ENCODE measurements around the gene CPNE1.

The CPNE1 gene

GRCh38 chr20:35617397-35618262, 47.1 kb downstream of the CPNE1 start:
- Histone ChIP-seq H3K27ac (peak overlapping the region; percentile 96), H3K36me3 (no peaks in the 10 kb centered on the region), H3K4me1 (ENCODE audit: control insufficient read depth in 1 of 2, insufficient read depth in 1 of 2, low read depth in 1 of 2, low read length in 1 of 2) (peaks cover 63 to 69% of the 10 kb centered on the region in 2 experiments), H3K9me3 (no peaks in the 10 kb centered on the region), H3K4me3 (ENCODE audit: low read depth in 1 of 2, low read length in 1 of 2) (peak overlapping the region; percentile 81 to 85), H3K27me3 (peaks cover 16% of the 10 kb centered on the region)
- TF ChIP-seq CTCF (IDR thresholded peaks at IDR 0.05): peak; percentile 12

GRCh38 chr20:35616465-35617396, 48.0 kb downstream of the CPNE1 start:
- TF ChIP-seq CTCF (IDR thresholded peaks at IDR 0.05): no peak
- Histone ChIP-seq H3K27me3 (peaks cover 16% of the 10 kb centered on the region), H3K27ac (peak overlapping the region; percentile 96), H3K4me1 (ENCODE audit: control insufficient read depth in 1 of 2, insufficient read depth in 1 of 2, low read depth in 1 of 2, low read length in 1 of 2) (peaks cover 54 to 60% of the 10 kb centered on the region in 2 experiments), H3K9me3 (no peaks in the 10 kb centered on the region), H3K36me3 (no peaks in the 10 kb centered on the region), H3K4me3 (ENCODE audit: low read depth in 1 of 2, low read length in 1 of 2) (peak overlapping the region; percentile 81 to 85)

GRCh38 chr20:35615667-35616464, 48.8 kb downstream of the CPNE1 start, which contains the start of gene SPAG4:
TSS of gene SPAG4 (plus strand) at chr20:35615829. CDS start at chr20:35616004, 175 bp downstream.
- H3K4me3 ChIP-seq (ENCODE audit: low read depth in 1 of 2, low read length in 1 of 2): peak within 1 kb of the TSS; percentile 81 to 85
- H3K9me3 ChIP-seq: no peaks in the 10 kb centered on the region
- no peaks in the 10 kb centered on the region for H3K36me3 ChIP-seq
- peak within 1 kb of the TSS; percentile 96 for H3K27ac ChIP-seq
- peaks cover 16% of the 10 kb centered on the region for H3K27me3 ChIP-seq
- H3K4me1 ChIP-seq (ENCODE audit: control insufficient read depth in 1 of 2, insufficient read depth in 1 of 2, low read depth in 1 of 2, low read length in 1 of 2): peaks cover 45 to 51% of the 10 kb centered on the region in 2 experiments
- peak; percentile 49 for TF ChIP-seq CTCF (IDR thresholded peaks at IDR 0.05)

- Histone ChIP-seq H3K27me3 (no peaks in the 10 kb centered on the region), H3K36me3 (no peaks in the 10 kb centered on the region), H3K4me1 (ENCODE audit: control insufficient read depth in 1 of 2, insufficient read depth in 1 of 2, low read depth in 1 of 2, low read length in 1 of 2) (peaks cover 6 to 8% of the 10 kb centered on the region in 2 experiments), H3K9me3 (no peaks in the 10 kb centered on the region), H3K4me3 (ENCODE audit: low read depth in 1 of 2, low read length in 1 of 2) (no peak overlapping the region), H3K27ac (no peak overlapping the region)
- TF ChIP-seq CTCF (IDR thresholded peaks at IDR 0.05): no peak
These were observed 53.2 kb downstream of the CPNE1 start for GRCh38 chr20:35611482-35611881.
